Measurements from ENCODE around the gene NSRP1. TPM values are rescaled to one million over a fixed set of nuclear protein-coding genes. Genes with fewer than 3 reads are reported as not detected.
A peak's percentile ranks its signal among the peaks of the same experiment; 100 is the strongest.

The NSRP1 gene
- total and polyA plus RNA-seq, 10 of the 15 experiments (the other 5 are each of a cell fraction or from before 2014, with no cell fraction given), result 12.5 to 69.7 (median 37.8) TPM

DNA sequence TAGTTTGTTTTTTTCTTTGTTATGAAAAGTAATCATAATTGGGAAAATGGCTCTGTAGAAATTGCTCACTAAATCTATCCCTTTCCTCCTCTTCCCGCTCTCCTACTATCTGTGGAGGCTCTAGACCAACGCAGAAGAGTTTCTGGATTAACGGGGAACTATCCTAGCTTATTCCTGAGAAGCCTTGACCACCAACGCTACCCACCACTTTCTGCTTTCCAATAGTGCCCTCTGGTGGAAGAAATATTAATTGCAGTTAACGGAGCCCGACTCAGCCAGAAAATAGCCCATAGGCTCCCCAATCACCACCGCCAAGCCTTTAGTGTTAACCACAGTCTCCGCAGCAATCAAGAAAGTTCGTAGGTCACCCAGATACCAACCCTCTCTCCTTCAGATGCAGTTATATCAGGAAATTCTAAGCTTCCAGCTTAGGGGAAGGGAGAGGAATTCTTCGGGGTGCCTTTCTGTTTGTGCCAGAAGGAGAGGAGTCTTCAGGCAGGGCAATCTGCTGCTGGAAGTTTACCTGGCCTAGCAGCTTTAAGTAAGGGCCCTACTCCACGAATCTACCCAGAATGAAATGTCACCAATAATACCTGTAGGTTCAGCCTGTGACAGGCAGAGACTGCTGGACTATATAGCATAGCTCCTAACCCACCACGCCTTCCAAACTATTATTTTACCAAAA, 23.0 kb upstream of the NSRP1 start:
- Histone ChIP-seq H3K9me3 (replicated peaks; ENCODE audit: control insufficient read depth, insufficient read depth, low read length) (no peaks in the 10 kb centered on the region), H3K4me1 (ENCODE audit: control insufficient read depth, insufficient read depth, low read length) (peaks cover 3% of the 10 kb centered on the region; the same call in 1 of the 2 replicates), H3K27ac (ENCODE audit: control insufficient read depth, insufficient read depth) (no peak overlapping the region), H3K4me2 (ENCODE audit: control insufficient read depth, insufficient read depth) (no peak overlapping the region), H3K79me2 (ENCODE audit: control insufficient read depth, insufficient read depth, low read length) (no peaks in the 10 kb centered on the region), H4K20me1 (ENCODE audit: control insufficient read depth, insufficient read depth) (no peaks in the 10 kb centered on the region), H3K4me3 (no peak overlapping the region), H2AFZ (ENCODE audit: control insufficient read depth, low read depth, low read length) (peak overlapping the region; percentile 52), H3K27me3 (replicated peaks in 1 of 2; ENCODE audit: control insufficient read depth in 2 of 2, insufficient read depth in 2 of 2, low read length in 1 of 2) (no peaks in the 10 kb centered on the region; a peak in 1 of 4 replicates), H3K36me3 (ENCODE audit: control insufficient read depth in 2 of 2, insufficient read depth in 2 of 2, low read length in 1 of 2) (no peaks in the 10 kb centered on the region), H3K9ac (ENCODE audit: control insufficient read depth, insufficient read depth, low read length) (no peak overlapping the region)
- ChIA-PET SMC1A (ENCODE audit: uncharacterized antibody, unreplicated experiment) (interaction anchor here (0.7 to 5.1 kb wide), 19 partner anchors 9 to 403 kb away, joined by 3 to 45 read pairs (median 4); no protein-coding TSS in a partner anchor), POLR2A (interaction anchor here (1.0 kb wide), 1 partner anchor 163 kb away, joined by 3 read pairs; the partner anchor contains the start of gene SSH2), RAD21 (ENCODE audit: unreplicated experiment) (interaction anchor here (0.6 to 4.3 kb wide), 19 partner anchors 9 to 513 kb away, joined by 3 to 39 read pairs (median 3); partner anchors contain the start of gene SSH2), CTCF (interaction anchor here (0.6 to 11.2 kb wide), 57 partner anchors 10 to 1819 kb away, joined by 3 to 106 read pairs (median 4); partner anchors contain the start of gene SSH2)
- 16% methylated on average over 12 of the region's 12 CpGs for WGBS (ENCODE audit: insufficient coverage, insufficient replicate concordance, low lambda C conversion rate, missing lambda C conversion rate)
- ATAC-seq (peak; percentile 88), DNase-seq (ENCODE audit: low read depth, low spot score) (peak; percentile 32), FAIRE-seq (peak; percentile 93)
- BruUV-seq (replicated peaks), result no TSS peak
- in situ Hi-C loops (cut with MboI), result loop anchor here (5.0 to 25.0 kb wide), 2 partner anchors 61 to 281 kb away; no protein-coding TSS in a partner anchor
- intact Hi-C loops (cut with micrococcal nuclease; ENCODE audit: unreplicated experiment), result loop anchor here (1.0 to 2.0 kb wide), 2 partner anchors 65 to 285 kb away; no protein-coding TSS in a partner anchor
- TF ChIP-seq CBX3 (IDR thresholded peaks at IDR 0.05; ENCODE audit: borderline replicate concordance, low read depth), result no peak
- TF ChIP-seq RUNX3 (IDR thresholded peaks at IDR 0.05; ENCODE audit: low read length), result peak; percentile 51
- TF ChIP-seq WRNIP1 (IDR thresholded peaks at IDR 0.05; ENCODE audit: borderline replicate concordance, low read depth, low read length), result 0 out of 2 replicates have a peak, but pooled peaks have one; percentile 65
- 0 out of 2 replicates have a peak, but pooled peaks have one; percentile 33 for TF ChIP-seq NR2F1 (conservative IDR thresholded peaks at IDR 0.05)
- peak; percentile 88 for TF ChIP-seq RAD21 (IDR thresholded peaks at IDR 0.05; ENCODE audit: insufficient read depth, low read depth, low read length)
- TF ChIP-seq, protein P1, sequence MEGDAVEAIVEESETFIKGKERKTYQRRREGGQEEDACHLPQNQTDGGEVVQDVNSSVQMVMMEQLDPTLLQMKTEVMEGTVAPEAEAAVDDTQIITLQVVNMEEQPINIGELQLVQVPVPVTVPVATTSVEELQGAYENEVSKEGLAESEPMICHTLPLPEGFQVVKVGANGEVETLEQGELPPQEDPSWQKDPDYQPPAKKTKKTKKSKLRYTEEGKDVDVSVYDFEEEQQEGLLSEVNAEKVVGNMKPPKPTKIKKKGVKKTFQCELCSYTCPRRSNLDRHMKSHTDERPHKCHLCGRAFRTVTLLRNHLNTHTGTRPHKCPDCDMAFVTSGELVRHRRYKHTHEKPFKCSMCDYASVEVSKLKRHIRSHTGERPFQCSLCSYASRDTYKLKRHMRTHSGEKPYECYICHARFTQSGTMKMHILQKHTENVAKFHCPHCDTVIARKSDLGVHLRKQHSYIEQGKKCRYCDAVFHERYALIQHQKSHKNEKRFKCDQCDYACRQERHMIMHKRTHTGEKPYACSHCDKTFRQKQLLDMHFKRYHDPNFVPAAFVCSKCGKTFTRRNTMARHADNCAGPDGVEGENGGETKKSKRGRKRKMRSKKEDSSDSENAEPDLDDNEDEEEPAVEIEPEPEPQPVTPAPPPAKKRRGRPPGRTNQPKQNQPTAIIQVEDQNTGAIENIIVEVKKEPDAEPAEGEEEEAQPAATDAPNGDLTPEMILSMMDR (IDR thresholded peaks at IDR 0.05 in 2 of 3, conservative IDR thresholded peaks at IDR 0.05 in 1 of 3; ENCODE audit: control insufficient read depth in 2 of 3, extremely low read depth in 1 of 3, insufficient read depth in 1 of 3, low read depth in 3 of 3, low read length in 3 of 3), result peak; percentile 63 to 82 (median 70); a peak in 5 of 6 replicates
- TF ChIP-seq SMC3 (IDR thresholded peaks at IDR 0.05; ENCODE audit: borderline replicate concordance, low read length), result peak; percentile 80
- TF ChIP-seq USF1 (IDR thresholded peaks at IDR 0.05; ENCODE audit: borderline replicate concordance, extremely low read length, insufficient read depth, low read depth, low read length), result no peak
